ENCODE data around the gene IQSEC1. TPM values are rescaled to one million over a fixed set of nuclear protein-coding genes. Genes with fewer than 3 reads are reported as not detected.

Gene IQSEC1
- total and polyA plus RNA-seq, 9 of the 15 experiments (the other 6 are each of a cell fraction or from before 2014, with no cell fraction given) = 0.56 to 39.0 (median 6.8) TPM

GRCh38 chr3:13049400-13049799 is 23.8 kb downstream of the IQSEC1 start:
- Histone ChIP-seq H3K36me3 (ENCODE audit: control insufficient read depth, insufficient read depth, low read length) (no peaks in the 10 kb centered on the region), H3K9me3 (replicated peaks; ENCODE audit: control insufficient read depth, insufficient read depth, low read depth, low read length) (no peaks in the 10 kb centered on the region; the same call in 1 of the 2 replicates), H3K27me3 (ENCODE audit: control insufficient read depth in 2 of 2, insufficient read depth in 2 of 2, low read length in 2 of 2) (peaks cover 54 to 91% of the 10 kb centered on the region in 2 experiments), H4K20me1 (replicated peaks; ENCODE audit: control insufficient read depth, insufficient read depth, low read length) (peaks cover 21% of the 10 kb centered on the region), H3K79me2 (ENCODE audit: control insufficient read depth, insufficient read depth, low read length) (no peaks in the 10 kb centered on the region), H3K4me2 (ENCODE audit: insufficient read depth, low read length) (no peak overlapping the region), H3K27ac (ENCODE audit: extremely low read depth, low read depth, low read length) (no peak overlapping the region), H3K4me3 (no peak overlapping the region), H3K9ac (ENCODE audit: insufficient read depth in 1 of 2, low read depth in 2 of 2, low read length in 2 of 2) (no peak overlapping the region; a peak in 1 of 4 replicates), H3K4me1 (replicated peaks in 1 of 2; ENCODE audit: control insufficient read depth in 2 of 2, insufficient read depth in 2 of 2, low read length in 2 of 2) (peaks cover 0 to 15% of the 10 kb centered on the region in 2 experiments; a peak in 2 of 5 replicates), H2AFZ (ENCODE audit: low read depth, low read length) (no peak overlapping the region), H3K9me1 (ENCODE audit: control insufficient read depth, insufficient read depth, low read length) (no peaks in the 10 kb centered on the region)
- POLR2A ChIA-PET = no interaction called here
- DNase-seq (ENCODE audit: extremely low read depth in 1 of 4, low spot score in 3 of 4) (no peak), ATAC-seq (no peak), FAIRE-seq (no peak)
- 1% methylated on average over 6 of the region's 6 CpGs for WGBS (ENCODE audit: insufficient coverage, low coverage, missing lambda C conversion rate)
- BruUV-seq (replicated peaks) = no TSS peak
- CTCF ChIA-PET (ENCODE audit: low intra/inter-chr PET ratio) = no interaction called here
- TF ChIP-seq HMG20A (CRISPR knock-in tag; conservative IDR thresholded peaks at IDR 0.05) (no peak), ZNF175 (CRISPR knock-in tag; IDR thresholded peaks at IDR 0.05; ENCODE audit: low read depth) (no peak), IRF9 (tag; IDR thresholded peaks at IDR 0.05) (no peak), SPI1 (IDR thresholded peaks at IDR 0.05; ENCODE audit: borderline replicate concordance, low read depth, low read length) (no peak), ZNF133 (CRISPR knock-in tag; IDR thresholded peaks at IDR 0.05) (no peak), FOXP1 (CRISPR knock-in tag; IDR thresholded peaks at IDR 0.05) (no peak), ZBTB12 (CRISPR knock-in tag; IDR thresholded peaks at IDR 0.05) (no peak), TSC22D4 (tag; IDR thresholded peaks at IDR 0.05) (no peak), ZNF384 (IDR thresholded peaks at IDR 0.05; ENCODE audit: low read depth, low read length) (no peak), RFX7 (CRISPR knock-in tag; IDR thresholded peaks at IDR 0.05) (no peak)
- in situ Hi-C loops (cut with MboI) = no loop called here
- intact Hi-C loops (cut with micrococcal nuclease) = no loop called here
